Hair follicular keratinocyte (primary cell): ENCODE data around the gene ERP27. TPM values are rescaled to one million over a fixed set of nuclear protein-coding genes. Genes with fewer than 3 reads are reported as not detected.

Experiments used
- total RNA-seq: library from RNA; depleted of rRNA; stranded (reverse); fragments of >200 nt; gene quantifications from 2 replicates; pipeline ENCODE4 v1.2.3, GENCODE V29; 2015

The ERP27 gene
- total RNA-seq = 0.08 and 0.19 TPM in 2 replicates

GRCh38 chr12:14938301-14938700 is at the start of gene ERP27:
Gene ERP27 (minus strand): TSS chr12:14938537. CDS start chr12:14938508, 29 bp downstream.

GRCh38 chr12:14972816-14973215 is 34.5 kb upstream of the ERP27 start, which contains the start of gene PDE6H:
Gene PDE6H (plus strand): TSS chr12:14973042. CDS start chr12:14978013, 4,971 bp downstream.

GRCh38 chr12:14961466-14962152 is 23.3 kb upstream of the ERP27 start, which contains the start of gene ARHGDIB:
Gene ARHGDIB (minus strand): TSS chr12:14961601. CDS start chr12:14950712, 10,889 bp downstream.

GRCh38 chr12:14885718-14886221 is 52.6 kb downstream of the ERP27 start, which contains the start of gene MGP:
Gene MGP (minus strand): TSS chr12:14885854. CDS start chr12:14885791, 63 bp downstream.

Other genes with a start within 250 kb of the ERP27 start
- 0.08 TPM in 1 of 2 replicates, not detected in the other for gene GUCY2C, start 241.9 kb downstream of the ERP27 start, total RNA-seq
- 11.3 and 29.8 TPM in 2 replicates for gene WBP11, start 135.1 kb downstream of the ERP27 start, total RNA-seq
- 1.7 and 2.7 TPM in 2 replicates for gene C12orf60, start 134.9 kb downstream of the ERP27 start, total RNA-seq
- not detected in 2 replicates for gene SMCO3, start 124.4 kb downstream of the ERP27 start, total RNA-seq
- gene ART4, start 95.0 kb downstream of the ERP27 start, total RNA-seq = not detected in 2 replicates
- gene MGP, start 52.7 kb downstream of the ERP27 start, total RNA-seq = 0.16 TPM in 1 of 2 replicates, not detected in the other
- gene ARHGDIB, start 23.1 kb upstream of the ERP27 start, total RNA-seq = 50.9 and 101 TPM in 2 replicates
- gene PDE6H, start 34.5 kb upstream of the ERP27 start, total RNA-seq = not detected in 2 replicates